Middle frontal gyrus (tissue), 1 donor: ENCODE results near the gene CPNE1.
A peak's percentile ranks its signal among the peaks of the same experiment; 100 is the strongest.

ENCODE experiments used
- DNase-seq: peaks from one replicate; pipeline ENCODE4 v3.0.0-alpha.2; 2015; ENCODE audit warnings: low spot score; ENCODE audit errors: extremely low spot score

CPNE1 gene

GRCh38 chr20:35620818-35621559 lies 43.7 kb downstream of the CPNE1 start:
- no peak for DNase-seq

DNA sequence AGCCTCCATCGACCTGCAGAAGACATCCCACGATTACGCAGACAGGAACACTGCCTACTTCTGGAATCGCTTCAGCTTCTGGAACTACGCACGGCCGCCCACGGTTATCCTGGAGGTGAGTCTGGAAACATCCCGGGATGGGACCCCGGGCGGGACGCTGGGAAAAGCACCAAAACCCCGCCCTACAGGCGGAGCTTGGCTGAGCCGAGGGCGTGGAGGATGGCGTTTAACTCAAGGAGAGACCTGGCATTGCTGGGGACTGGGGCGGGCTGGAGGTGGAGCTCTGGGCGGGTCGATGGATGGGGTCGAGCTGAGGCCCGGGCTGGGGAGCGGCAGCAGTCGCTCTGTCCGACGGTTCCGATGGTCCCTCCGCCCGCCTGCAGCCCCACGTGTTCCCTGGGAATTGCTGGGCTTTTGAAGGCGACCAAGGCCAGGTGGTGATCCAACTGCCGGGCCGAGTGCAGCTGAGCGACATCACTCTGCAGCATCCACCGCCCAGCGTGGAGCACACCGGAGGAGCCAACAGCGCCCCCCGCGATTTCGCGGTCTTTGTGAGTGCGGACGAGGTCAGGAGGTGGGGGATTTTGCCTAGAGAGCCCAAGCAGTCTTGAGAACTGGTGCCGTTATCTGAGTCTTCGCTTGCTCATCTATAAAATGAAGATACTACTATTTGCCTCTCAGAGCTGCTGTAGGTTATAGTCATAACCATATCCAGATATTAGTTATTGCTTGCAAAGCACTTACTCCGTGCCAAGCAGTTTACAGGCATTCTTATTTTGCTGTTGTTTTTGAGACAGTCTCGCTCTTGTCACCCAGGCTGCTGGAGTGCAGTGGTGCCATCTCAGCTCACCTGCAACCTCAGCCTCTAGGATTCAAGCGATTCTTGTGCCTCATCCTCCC lies 45.3 kb downstream of the CPNE1 start:
- no peak for DNase-seq

DNA sequence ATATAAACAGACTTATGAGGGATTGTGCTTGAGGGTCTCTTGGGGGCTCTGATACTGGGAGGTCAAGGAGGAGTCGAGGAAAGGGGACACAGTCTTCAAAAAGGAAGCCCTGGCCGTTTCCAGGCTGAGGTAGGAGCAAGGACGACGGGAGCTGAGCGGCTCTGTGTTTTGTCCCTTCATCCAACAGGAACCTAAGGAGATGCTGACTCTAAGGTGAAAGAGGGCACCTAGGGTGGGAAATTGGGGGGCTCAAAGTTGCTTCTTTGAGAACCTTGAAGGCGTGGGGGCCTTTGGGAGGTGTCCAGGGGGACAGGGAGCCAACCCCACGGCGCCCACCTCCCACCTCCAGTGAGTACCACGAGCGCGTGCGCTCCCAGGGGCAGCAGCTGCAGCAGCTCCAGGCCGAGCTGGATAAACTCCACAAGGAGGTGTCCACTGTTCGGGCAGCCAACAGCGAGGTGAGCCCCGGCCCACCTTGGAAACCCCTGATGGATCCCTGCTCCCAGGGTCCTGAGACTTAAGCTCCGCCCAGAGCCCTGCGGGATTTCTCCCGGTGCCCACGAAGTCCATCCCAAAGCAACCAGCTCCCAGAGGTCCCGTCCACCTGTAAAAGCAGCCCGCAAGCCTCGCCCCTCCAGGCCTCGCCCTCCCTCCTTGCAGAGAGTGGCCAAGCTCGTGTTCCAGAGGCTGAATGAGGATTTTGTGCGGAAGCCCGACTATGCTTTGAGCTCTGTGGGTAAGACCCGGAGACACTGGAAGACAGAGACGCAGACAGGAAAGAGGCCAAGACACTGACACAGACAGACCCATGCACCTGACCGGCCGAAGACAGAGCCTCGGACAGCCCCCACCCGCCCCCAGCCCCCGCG lies 46.2 kb downstream of the CPNE1 start:
- DNase-seq = no peak

- DNase-seq = no peak
Observed at GRCh38 chr20:35617397-35618262, 47.1 kb downstream of the CPNE1 start.

GRCh38 chr20:35616465-35617396 lies 48.0 kb downstream of the CPNE1 start:
- DNase-seq = no peak

- peak; percentile 78 for DNase-seq
Observed at GRCh38 chr20:35615667-35616464, 48.8 kb downstream of the CPNE1 start, which contains the start of gene SPAG4. Gene SPAG4, plus strand, starts transcription at chr20:35615829. Its CDS starts 175 bp downstream, at chr20:35616004.

GRCh38 chr20:35611482-35611881 lies 53.2 kb downstream of the CPNE1 start:
- no peak for DNase-seq

GRCh38 chr20:35610833-35611427 lies 53.8 kb downstream of the CPNE1 start:
- DNase-seq = no peak

DNA sequence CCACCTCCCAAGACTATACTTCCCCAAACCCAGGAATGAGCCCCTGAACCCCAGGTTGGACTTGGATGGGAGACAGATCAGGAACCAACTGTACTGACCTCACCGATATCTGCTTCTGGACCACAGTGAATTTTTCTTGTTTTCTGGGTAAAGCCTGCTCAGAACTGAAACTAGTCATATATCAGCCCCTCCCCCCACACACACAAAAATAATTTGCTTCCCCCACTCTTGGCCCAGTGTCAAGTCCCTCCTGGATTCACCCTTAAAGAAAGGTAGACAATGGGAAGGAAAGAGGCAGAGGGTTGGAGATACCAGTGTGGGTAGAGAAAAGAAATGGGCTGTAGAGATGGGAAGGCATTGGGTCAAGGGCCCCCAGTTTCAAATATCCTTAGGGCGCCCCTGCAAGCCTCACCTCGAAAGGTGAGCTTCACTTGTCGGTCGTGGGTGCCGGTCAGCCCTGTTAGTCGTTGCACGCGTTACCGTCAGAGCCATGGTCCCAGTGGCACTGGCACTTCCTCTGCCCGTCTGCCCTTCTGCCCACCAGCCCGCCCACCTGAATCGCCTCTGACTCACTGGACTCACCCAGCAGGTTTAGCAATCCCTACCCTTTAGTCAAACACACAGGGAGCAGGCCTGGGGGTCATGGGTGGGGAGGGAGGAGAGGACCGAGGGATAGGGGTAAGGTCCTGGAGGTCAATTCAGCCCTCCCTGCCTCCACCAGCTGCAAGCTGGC lies 57.5 kb downstream of the CPNE1 start:
- DNase-seq = no peak

- no peak for DNase-seq
Observed at GRCh38 chr20:35606127-35606526, 58.6 kb downstream of the CPNE1 start.

DNA sequence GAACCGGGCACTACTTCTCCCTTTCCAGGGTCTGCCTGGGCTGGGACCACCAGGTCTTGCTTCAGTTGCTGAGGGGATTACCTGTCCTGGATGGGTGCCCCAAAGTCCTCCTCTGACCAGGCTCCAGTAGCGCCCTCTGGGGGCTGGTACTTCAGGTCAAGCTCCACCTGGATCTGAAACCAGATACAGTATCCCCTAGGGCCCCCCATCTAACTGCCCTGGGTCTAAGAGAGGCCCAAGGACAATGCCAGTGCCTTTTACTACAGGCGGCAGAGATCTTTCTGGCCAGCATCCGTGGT lies 60.3 kb downstream of the CPNE1 start:
- DNase-seq = no peak

DNA sequence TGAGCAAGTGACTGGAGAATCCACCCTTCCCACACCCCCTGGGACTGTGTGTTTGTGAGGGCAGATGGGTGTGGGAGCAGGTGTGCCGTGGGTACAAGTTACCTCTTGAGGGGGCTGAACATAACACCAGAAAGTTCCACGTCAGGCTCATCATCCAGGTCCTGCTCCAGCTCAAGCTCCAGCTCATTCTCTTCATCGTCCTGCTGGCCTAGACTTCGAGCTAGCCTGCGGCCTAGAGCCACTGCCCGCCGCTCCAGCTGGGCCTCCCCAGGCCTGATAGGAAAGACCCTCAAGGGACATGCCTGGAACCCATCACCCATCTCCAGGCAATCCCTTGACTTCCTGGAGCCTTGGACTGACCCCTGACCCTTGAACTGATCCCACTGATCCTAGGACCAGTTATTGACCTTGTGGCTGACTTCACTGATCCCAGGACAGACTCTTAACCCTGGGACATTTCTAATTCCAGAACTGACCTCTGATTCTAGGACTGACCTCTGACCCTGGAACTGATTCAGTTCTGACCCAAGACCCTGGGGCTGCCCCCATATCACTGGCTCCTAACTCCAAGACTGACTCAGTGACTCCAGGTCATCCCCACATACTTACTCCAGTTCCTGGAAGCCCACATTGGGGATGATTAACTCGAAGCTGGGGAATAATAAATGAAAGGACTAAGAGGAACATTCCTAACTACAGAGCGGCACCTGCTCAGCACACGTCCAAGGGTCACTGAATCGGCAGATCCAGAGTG lies 60.8 kb downstream of the CPNE1 start:
- no peak for DNase-seq

GRCh38 chr20:35602851-35603495 lies 61.7 kb downstream of the CPNE1 start:
- DNase-seq = no peak

GRCh38 chr20:35601990-35602389 lies 62.7 kb downstream of the CPNE1 start:
- DNase-seq = no peak

DNA sequence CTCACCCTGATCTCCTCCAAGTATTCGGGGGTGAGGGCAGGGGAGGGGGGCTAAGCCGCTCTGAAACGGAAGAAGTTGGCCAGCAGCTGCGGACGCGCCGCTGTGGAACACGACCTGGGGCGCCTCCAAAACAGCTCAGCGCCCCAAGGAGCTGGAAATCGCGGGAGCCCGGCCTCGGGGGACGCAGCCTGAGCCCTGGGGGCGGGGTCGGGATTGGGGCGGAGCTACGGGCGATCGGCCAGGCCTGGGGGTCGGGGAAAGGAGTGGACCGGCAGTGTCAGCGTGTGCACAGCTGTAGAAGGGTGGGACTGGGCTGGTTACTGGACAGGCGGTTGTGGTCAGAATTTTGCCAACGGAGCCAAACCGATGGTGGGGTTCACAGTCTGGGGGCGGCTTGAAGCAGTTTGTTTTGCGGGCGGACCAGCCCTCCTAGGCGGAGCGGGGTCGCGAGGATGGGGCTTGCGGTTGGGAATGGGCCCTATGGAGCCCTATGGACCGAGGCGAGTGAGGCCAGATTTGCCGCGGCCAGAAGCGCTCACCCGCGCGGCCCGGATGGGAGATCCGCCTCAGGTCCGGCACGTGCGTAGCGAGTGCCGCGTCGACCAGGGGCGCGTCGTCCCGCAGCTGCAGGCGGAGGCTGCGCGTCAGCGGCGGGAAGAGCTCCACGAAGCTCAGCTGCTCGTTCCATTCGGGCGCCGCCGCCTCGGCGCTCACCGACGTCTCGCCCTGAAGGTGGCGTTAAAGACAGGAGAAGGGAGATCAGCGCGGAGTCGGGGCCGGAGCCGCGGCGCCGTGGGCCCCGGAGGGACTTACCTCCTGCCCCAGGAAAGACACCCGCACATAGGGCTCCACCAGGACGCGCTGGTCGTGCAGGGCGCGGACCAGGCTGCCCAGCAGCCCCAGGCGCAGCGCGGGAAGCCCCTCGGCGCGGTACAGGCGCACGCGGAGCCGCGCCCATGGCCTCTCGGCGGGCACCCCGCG lies 63.4 kb downstream of the CPNE1 start:
- DNase-seq = peak; percentile 33
